GM19372 (cell line): Measurements from ENCODE around the gene POTEG.
"Not testable (repeated sequence)": the region's sequence is repeated elsewhere in the genome, so short reads cannot be mapped to it uniquely, and the experiment has no call there.

Source experiments
- ATAC-seq: cut with Tn5 transposase; IDR thresholded peaks from one replicate; pipeline ENCODE4 v1.9.1; 2021; ENCODE audit warnings: mild to moderate bottlenecking, low read depth, moderate library complexity; ENCODE audit not compliant: unreplicated experiment

POTEG gene

DNA sequence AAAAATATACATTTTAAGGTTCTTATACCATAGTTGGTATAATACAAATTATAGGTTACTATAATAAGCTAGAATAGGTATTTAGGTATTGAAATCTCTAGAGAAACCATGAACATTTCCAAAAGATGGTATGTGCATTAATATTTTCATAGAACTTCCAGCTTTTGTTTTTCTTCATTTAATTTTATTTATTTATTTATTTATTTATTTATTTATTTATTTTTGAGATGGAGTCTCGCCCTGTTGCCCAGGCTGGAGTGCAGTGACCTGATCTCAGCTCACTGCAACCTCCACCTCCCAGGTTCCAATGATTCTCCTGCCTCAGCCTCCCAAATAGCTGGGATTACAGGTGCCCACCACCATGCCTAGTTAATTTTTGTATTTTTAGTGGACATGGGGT lies 54.0 kb downstream of the POTEG start:
- ATAC-seq: not testable (repeated sequence)

DNA sequence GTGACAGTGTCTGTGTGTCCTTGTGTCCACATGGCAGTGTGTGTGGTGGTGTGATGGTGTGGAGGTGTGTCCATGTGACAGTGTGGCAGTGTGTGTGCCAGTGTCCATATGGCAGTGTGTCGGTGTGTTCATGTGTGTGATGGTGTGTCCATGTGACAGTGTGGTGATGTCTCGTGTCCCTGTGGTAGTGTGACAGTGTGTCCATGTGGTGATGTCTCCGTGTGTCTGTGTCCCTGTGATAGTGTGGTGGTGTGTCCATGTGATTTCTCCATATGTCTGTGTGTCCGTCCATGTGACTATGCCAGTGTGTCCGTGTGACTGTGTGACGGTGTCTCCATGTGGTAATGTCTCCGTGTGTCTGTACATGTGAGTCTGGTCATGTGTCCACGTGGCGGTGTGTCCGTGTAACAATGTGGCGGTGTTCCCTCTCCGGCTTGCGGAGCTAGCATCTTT lies 59.7 kb downstream of the POTEG start:
- not testable (repeated sequence) for ATAC-seq

DNA sequence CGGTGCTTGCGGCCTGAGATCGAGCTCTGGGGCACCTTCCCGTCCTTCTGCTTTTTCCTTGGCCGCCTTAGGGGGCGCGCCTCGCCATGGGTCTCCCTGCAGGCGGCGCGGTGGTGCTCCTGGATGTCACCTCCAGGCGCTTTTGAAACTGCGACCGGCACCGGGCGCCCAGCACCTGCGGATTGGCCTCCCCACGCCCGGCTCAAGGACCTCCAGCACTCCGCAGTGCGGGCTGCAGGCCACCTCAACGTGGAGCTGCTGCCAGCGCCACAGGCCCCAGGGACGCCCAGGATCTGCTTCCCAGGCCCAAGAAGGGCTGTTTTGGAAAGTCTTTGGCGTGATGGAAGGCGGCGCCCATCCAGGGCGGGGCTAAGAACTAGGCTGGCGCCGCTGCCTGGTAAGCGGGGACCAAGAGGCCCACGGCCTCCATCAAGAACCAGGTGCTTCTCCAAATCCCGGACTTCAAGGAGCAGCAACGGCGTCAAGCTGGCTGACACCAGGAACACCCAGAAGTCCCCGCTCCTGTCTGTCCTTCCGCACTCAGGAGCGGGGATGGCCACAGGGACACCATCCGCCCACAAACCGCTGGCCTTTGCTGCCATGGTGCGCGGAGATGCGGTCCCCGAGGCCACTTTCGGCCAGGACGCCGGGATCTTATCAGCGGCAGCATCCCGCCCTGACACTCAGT lies 61.2 kb downstream of the POTEG start:
- not testable (repeated sequence) for ATAC-seq

DNA sequence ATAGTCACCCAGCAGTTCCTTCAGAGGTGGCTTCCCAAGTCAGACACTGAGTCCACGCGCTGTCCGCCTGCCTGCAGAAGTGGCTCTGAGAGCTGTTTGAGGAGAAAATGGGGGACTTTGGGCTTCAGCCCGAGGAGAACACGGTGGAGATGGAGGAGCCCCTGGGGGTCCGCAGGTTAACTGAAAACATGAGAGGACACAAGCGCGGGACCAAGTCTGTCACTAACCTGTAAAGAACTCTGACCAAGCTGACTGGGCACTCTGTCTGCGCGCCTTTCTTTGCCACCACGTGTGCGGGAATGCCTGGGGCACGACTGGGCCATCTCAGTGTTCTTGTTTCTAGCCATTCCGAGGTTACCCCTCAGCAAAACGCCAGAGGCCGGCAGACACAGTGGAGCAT lies 62.4 kb downstream of the POTEG start:
- not testable (repeated sequence) for ATAC-seq

DNA sequence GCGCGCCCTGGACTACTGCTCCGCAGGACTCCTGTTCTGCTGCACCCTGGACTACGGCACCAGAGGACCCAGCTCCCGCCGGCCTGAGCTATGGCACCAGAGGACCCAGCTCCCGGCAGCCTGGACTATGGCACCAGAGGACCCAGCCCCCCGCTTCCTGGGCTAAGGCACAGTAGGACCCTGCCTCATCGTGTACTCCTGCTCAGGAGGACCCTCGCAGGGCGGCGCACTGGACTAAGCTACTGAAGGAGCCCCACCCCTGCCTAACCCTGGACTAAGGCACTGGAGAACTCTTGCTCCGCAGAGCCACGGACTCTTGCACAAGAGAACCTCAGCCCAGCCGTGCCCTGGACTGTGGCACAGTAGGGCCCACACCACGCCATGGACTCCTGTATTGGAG lies 71.3 kb downstream of the POTEG start:
- ATAC-seq: not testable (repeated sequence)

DNA sequence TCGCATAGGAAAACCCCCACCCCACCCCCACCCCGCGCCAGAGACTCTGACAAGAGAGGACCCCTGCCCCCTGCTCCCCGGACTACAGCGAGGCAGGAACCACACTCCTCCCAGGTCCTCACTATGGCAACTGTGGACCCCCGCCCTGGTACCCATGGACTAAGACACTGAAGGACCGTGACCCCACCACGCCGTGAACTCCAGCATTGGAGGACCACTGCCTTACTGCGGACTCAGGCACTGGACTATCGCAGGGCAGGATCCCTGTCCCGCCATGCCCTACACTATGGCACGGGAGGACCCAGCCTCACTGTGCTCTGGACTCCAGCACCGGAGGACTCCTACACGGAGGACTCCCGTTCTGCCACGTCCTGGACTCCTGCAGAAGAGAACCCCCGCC lies 71.8 kb downstream of the POTEG start:
- ATAC-seq: not testable (repeated sequence)

DNA sequence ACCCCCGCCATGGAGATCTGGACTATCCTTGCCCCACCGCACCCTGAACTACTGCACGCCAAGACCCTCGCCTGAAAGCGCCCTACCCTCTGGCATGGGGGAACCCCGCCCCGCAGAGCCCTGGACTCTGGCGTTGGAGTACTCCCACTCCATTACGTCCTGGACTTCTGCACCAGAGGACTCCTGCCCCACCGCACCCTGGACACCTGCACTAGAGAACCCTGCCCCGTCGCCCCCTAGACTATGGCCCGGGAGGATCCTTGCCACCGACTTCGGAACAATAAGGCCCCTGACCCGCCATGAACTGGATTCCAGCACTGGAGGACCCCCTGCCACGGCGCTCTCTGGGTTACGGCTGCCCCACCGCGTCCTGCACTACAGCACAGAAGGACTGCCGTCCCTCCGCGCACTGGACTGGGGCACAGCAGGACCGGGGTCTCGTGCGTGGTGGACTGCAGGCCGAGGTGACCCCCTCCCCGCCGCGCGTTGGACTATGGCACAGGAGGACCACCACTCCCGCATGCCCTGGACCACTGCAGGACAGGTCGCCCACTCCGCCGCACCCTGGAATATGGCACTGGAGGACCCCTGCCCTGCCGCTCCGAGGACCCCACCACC lies 72.4 kb downstream of the POTEG start:
- not testable (repeated sequence) for ATAC-seq

DNA sequence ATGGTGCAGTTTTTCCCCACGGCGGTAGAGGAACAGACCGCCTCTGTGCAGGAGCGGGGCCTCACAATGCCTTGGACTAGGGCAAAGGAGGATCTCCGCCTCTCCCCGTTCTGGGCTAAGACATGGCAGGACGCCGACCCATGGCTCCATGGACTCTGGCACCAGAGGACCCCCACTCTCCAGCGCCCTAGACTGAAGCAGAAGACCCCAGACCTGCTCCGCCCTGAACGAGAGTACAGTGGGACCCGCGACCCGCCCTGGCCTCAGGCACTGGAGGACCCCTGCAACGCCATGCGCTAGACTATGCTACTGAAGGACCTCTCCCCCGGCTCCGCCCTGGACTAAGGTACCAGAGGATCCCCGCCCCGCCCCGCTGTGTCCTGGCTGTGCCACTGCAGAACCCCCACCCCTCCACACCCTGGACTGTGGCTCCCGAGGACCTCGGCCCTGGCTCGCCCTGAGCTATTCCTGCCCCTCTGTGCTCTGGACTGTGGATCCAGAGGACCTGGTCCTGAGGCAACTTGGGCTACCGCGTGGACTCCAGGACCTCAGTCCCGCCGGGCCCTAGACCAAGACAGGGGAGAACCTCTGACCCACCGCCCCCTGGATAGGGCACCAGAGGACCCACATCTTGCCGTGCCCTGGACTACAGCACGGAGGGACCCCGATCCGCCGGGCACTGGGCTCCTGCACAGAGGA lies 73.1 kb downstream of the POTEG start:
- not testable (repeated sequence) for ATAC-seq
